H1 (cell line): ENCODE data around the gene SPSB1. TPM values are rescaled to one million over a fixed set of nuclear protein-coding genes. Genes with fewer than 3 reads are reported as not detected.

ENCODE experiments used
- CTCF ChIA-PET: fragments of 300-600 bp; sonication (Branson Sonifier 250); formaldehyde crosslinking; loops from one replicate; lab custom pipeline; 2021; ENCODE audit not compliant: partially characterized antibody; lab: Charles Lee
- POLR2A ChIA-PET: fragments of 300-600 bp; sonication (Branson Sonifier 250); formaldehyde crosslinking; loops from one replicate; lab custom pipeline; 2021; ENCODE audit warnings: inconsistent platforms; ENCODE audit not compliant: partially characterized antibody; lab: Charles Lee
- DNase-seq, 2 experiments: peaks; one replicate each; pipeline versions ENCODE4 v3.0.0 to v3.0.0-alpha.2; 2010 to 2022; ENCODE audit warnings: low spot score in 2 of 2, low read depth in 1 of 2, mixed read lengths in 1 of 2
- FAIRE-seq: peaks from 2 replicates; lab custom pipeline; 2011; peaks lifted over from hg19 to GRCh38; lab: Jason Lieb, UNC
- H2AFZ ChIP-seq: 2 replicates; pipeline ENCODE4 v1.8.1; 2012; ENCODE audit warnings: low read length, inconsistent platforms
- H2AK5ac ChIP-seq: 2 replicates; pipeline ENCODE4 v1.6.1; 2013; ENCODE audit warnings: low read depth, low read length
- H2BK120ac ChIP-seq: replicated peaks from 2 replicates; pipeline ENCODE3; 2013; ENCODE audit warnings: low read depth, low read length, inconsistent platforms
- H2BK12ac ChIP-seq: 2 replicates; pipeline ENCODE4 v1.6.1; 2013; ENCODE audit warnings: low read depth, low read length
- H2BK15ac ChIP-seq: 2 replicates; pipeline ENCODE4 v1.6.1; 2013; ENCODE audit warnings: low read length
- H2BK20ac ChIP-seq: 2 replicates; pipeline ENCODE4 v1.6.1; 2013; ENCODE audit warnings: low read length
- H2BK5ac ChIP-seq: 2 replicates; pipeline ENCODE4 v1.6.1; 2013; ENCODE audit warnings: low read depth, low read length
- H3K14ac ChIP-seq: 2 replicates; pipeline ENCODE4 v1.6.1; 2013; ENCODE audit warnings: inconsistent platforms; ENCODE audit not compliant: insufficient read length
- H3K18ac ChIP-seq: 2 replicates; pipeline ENCODE4 v1.6.1; 2013; ENCODE audit warnings: low read length; ENCODE audit errors: extremely low read depth
- H3K23ac ChIP-seq: 2 replicates; pipeline ENCODE4 v1.6.1; 2013; ENCODE audit warnings: inconsistent platforms; ENCODE audit not compliant: insufficient read length
- H3K23me2 ChIP-seq: 2 replicates; pipeline ENCODE4 v1.6.1; 2013; ENCODE audit warnings: low read depth, low read length
- H3K27ac ChIP-seq: 2 replicates; pipeline ENCODE4 v1.6.1; 2011; ENCODE audit warnings: low read depth, low read length, inconsistent platforms
- H3K27me3 ChIP-seq, 4 experiments: replicated peaks in 1 of 4; 1 replicate in 1 of 4; 2 replicates in 3 of 4; pipeline versions ENCODE4 v1.6.1 to v1.8.1; 2011 to 2013; ENCODE audit warnings: low read length in 3 of 4, mild to moderate bottlenecking in 3 of 4, inconsistent platforms in 2 of 4, mixed read lengths in 2 of 4, moderate library complexity in 1 of 4; ENCODE audit not compliant: control insufficient read depth in 3 of 4, insufficient read depth in 3 of 4; ENCODE audit errors: extremely low read depth in 1 of 4
- H3K36me3 ChIP-seq, 4 experiments: 2 replicates each; pipeline versions ENCODE4 v1.6.1 to v1.8.1; 2011 to 2013; ENCODE audit warnings: mild to moderate bottlenecking in 4 of 4, low read length in 3 of 4, moderate library complexity in 2 of 4, control low read depth in 1 of 4, inconsistent platforms in 1 of 4; ENCODE audit not compliant: insufficient read depth in 4 of 4, control insufficient read depth in 2 of 4
- H3K4ac ChIP-seq: replicated peaks from 2 replicates; pipeline ENCODE3; 2013; ENCODE audit warnings: low read length, low read depth, mixed read lengths, inconsistent platforms; ENCODE audit not compliant: insufficient read length
- H3K4me1 ChIP-seq, 4 experiments: replicated peaks in 1 of 4; 1 replicate in 1 of 4; 2 replicates in 3 of 4; pipeline versions ENCODE4 v1.6.1 to v1.8.1; 2011 to 2013; ENCODE audit warnings: low read length in 3 of 4, inconsistent platforms in 2 of 4, mixed read lengths in 1 of 4; ENCODE audit not compliant: insufficient read depth in 4 of 4, control insufficient read depth in 3 of 4
- H3K4me2 ChIP-seq, 2 experiments: 2 replicates each; pipeline versions ENCODE4 v1.6.1 to v1.8.1; 2011 to 2013; ENCODE audit warnings: low read depth in 2 of 2, low read length in 2 of 2, control low read depth in 1 of 2, inconsistent platforms in 1 of 2, mild to moderate bottlenecking in 1 of 2; ENCODE audit not compliant: insufficient read depth in 1 of 2
- H3K4me3 ChIP-seq, 4 experiments: fragments of 200-600, 300-600 bp in 1 of 4; sonication (generic), shearing (Covaris generic), sonication (Bioruptor Twin) in 1 of 4; 2 replicates each; pipeline versions ENCODE4 v1.5.1 to v1.8.1; 2011 to 2016; ENCODE audit warnings: low read length in 4 of 4, low read depth in 3 of 4, control low read depth in 2 of 4, inconsistent platforms in 2 of 4, mild to moderate bottlenecking in 2 of 4, mixed read lengths in 1 of 4, moderate library complexity in 1 of 4; ENCODE audit not compliant: insufficient read depth in 2 of 4; ENCODE audit errors: extremely low read depth in 1 of 4
- H3K56ac ChIP-seq: replicated peaks from 2 replicates; pipeline ENCODE3; 2013; ENCODE audit warnings: low read depth, mild to moderate bottlenecking, mixed read lengths, low read length, inconsistent platforms; ENCODE audit not compliant: insufficient read length
- H3K79me1 ChIP-seq: 2 replicates; pipeline ENCODE4 v1.6.1; 2013; ENCODE audit warnings: low read depth, low read length, control low read depth
- H3K79me2 ChIP-seq, 2 experiments: 2 replicates each; pipeline versions ENCODE4 v1.6.1 to v1.8.1; 2012 to 2013; ENCODE audit warnings: low read length in 2 of 2, mild to moderate bottlenecking in 2 of 2, inconsistent platforms in 1 of 2; ENCODE audit not compliant: insufficient read depth in 2 of 2, control insufficient read depth in 1 of 2
- H3K9ac ChIP-seq, 4 experiments: replicated peaks in 1 of 4; 1 replicate in 1 of 4; 2 replicates in 3 of 4; pipeline versions ENCODE4 v1.6.1 to v1.8.1; 2011 to 2013; ENCODE audit warnings: low read depth in 3 of 4, low read length in 3 of 4, control low read depth in 2 of 4, mild to moderate bottlenecking in 2 of 4, moderate library complexity in 2 of 4, inconsistent platforms in 1 of 4; ENCODE audit errors: extremely low read depth in 1 of 4
- H3K9me3 ChIP-seq, 2 experiments: 2 replicates each; pipeline versions ENCODE4 v1.6.1 to v1.8.1; 2012 to 2013; ENCODE audit warnings: mild to moderate bottlenecking in 2 of 2, moderate library complexity in 2 of 2, control low read depth in 1 of 2, inconsistent platforms in 1 of 2, low read depth in 1 of 2, low read length in 1 of 2, mixed read lengths in 1 of 2; ENCODE audit not compliant: insufficient read depth in 2 of 2
- H4K20me1 ChIP-seq, 2 experiments: replicated peaks in 1 of 2; 2 replicates each; pipeline versions ENCODE3 to v1.8.1; 2011 to 2013; ENCODE audit warnings: inconsistent platforms in 2 of 2, low read length in 2 of 2, mild to moderate bottlenecking in 1 of 2; ENCODE audit not compliant: insufficient read depth in 2 of 2, control insufficient read depth in 1 of 2
- H4K5ac ChIP-seq: 2 replicates; pipeline ENCODE4 v1.6.1; 2013; ENCODE audit warnings: low read length, low read depth, mixed read lengths, inconsistent platforms; ENCODE audit not compliant: insufficient read length
- H4K8ac ChIP-seq: 2 replicates; pipeline ENCODE4 v1.8.0; 2013; ENCODE audit warnings: mild to moderate bottlenecking, moderate library complexity, low read length, inconsistent platforms; ENCODE audit not compliant: insufficient read depth; ENCODE audit errors: extremely low read depth
- H4K91ac ChIP-seq: replicated peaks from 2 replicates; pipeline ENCODE3; 2013; ENCODE audit warnings: low read length, mixed read lengths, inconsistent platforms; ENCODE audit not compliant: insufficient read length
- EP300 ChIP-seq, 2 experiments: IDR thresholded peaks; 1 replicate in 1 of 2; 2 replicates in 1 of 2; pipeline ENCODE4 v1.6.1; 2011 to 2012; ENCODE audit warnings: low read depth in 2 of 2, low read length in 2 of 2, mild to moderate bottlenecking in 2 of 2, borderline replicate concordance in 1 of 2, inconsistent platforms in 1 of 2, moderate library complexity in 1 of 2
- SP1 ChIP-seq: IDR thresholded peaks from 2 replicates; pipeline ENCODE4 v1.6.1; 2011; ENCODE audit warnings: low read depth, low read length
- WGBS, 2 experiments: shearing (Covaris generic) in 1 of 2; methylation state at CpG; one replicate each; pipeline versions ENCODE4 v1.1.6 to v1.1.7; 2013 to 2015; ENCODE audit warnings: low lambda C conversion rate in 2 of 2, mixed read lengths in 2 of 2, inconsistent platforms in 1 of 2, low coverage in 1 of 2, missing lambda C conversion rate in 1 of 2; ENCODE audit not compliant: insufficient replicate concordance in 2 of 2, insufficient coverage in 1 of 2, insufficient read length in 1 of 2; ENCODE audit errors: extremely low coverage in 1 of 2, missing lambda C conversion rate in 1 of 2; 5-methylcytosine and 5-hydroxymethylcytosine counted together
- polyA plus RNA-seq, 7 experiments: library from polyadenylated mRNA; depleted of rRNA in 3 of 7; stranded (reverse) in 5 of 7; unstranded in 2 of 7; fragments of >200 nt in 5 of 7; fragments of 200-250 nt in 2 of 7; gene quantifications; 1 replicate in 5 of 7; 2 replicates in 1 of 7; 4 replicates in 1 of 7; pipeline versions ENCODE4 v1.2.1 to v1.2.3, GENCODE V29; 2011 to 2013; ENCODE audit warnings: missing spikeins in 2 of 7, mixed read lengths in 2 of 7
- total RNA-seq: library from RNA; stranded (reverse); fragmentation: NEBNext Ultra II Directional; extraction: Animal tissue kit (Norgen Biotek cat#: 25700); gene quantifications from 2 replicates; pipeline ENCODE4 v1.2.1, GENCODE V29; 2021

Gene SPSB1
- total and polyA plus RNA-seq, 2 of the 8 experiments (the other 6 are each of a cell fraction or from before 2014, with no cell fraction given): 5.3 to 6.4 TPM

- Histone ChIP-seq H2AFZ (no peak overlapping the region), H2BK20ac (no peak overlapping the region), H3K4me1 (peaks cover 0 to 4% (median 3%) of the 10 kb centered on the region in 4 experiments; a peak in 4 of 7 replicates), H3K27me3 (no peaks in the 10 kb centered on the region), H2BK5ac (no peak overlapping the region), H3K4me3 (no peak overlapping the region), H4K8ac (no peak overlapping the region), H3K23me2 (no peaks in the 10 kb centered on the region), H3K56ac (no peak overlapping the region), H2BK15ac (no peak overlapping the region), H3K79me2 (no peaks in the 10 kb centered on the region), H4K91ac (no peak overlapping the region), H3K9ac (no peak overlapping the region), H2AK5ac (no peak overlapping the region), H3K9me3 (no peaks in the 10 kb centered on the region), H3K14ac (no peak overlapping the region), H3K36me3 (no peaks in the 10 kb centered on the region), H4K5ac (no peak overlapping the region), H3K79me1 (no peaks in the 10 kb centered on the region), H3K27ac (no peak overlapping the region), H3K4me2 (no peak overlapping the region), H2BK12ac (no peak overlapping the region), H2BK120ac (no peak overlapping the region), H3K18ac (no peak overlapping the region), H3K23ac (no peak overlapping the region), H3K4ac (no peak overlapping the region), H4K20me1 (no peaks in the 10 kb centered on the region)
- DNase-seq (no peak), FAIRE-seq (no peak)
- CTCF ChIA-PET: interaction anchor here (0.6 to 2.0 kb wide), 8 partner anchors 11 to 340 kb away, joined by 3 to 9 read pairs (median 3); no protein-coding TSS in a partner anchor
- 89% methylated on average over 18 of the region's 18 CpGs; no CpG with 5 or more reads in 1 of the 2 experiments for WGBS, 2 experiments
- TF ChIP-seq SP1: no peak
- peak in 1 of 2 experiments; percentile 72; a peak in 1 of 3 replicates for TF ChIP-seq EP300 (IDR thresholded peaks at IDR 0.05; ENCODE audit: borderline replicate concordance in 1 of 2, low read depth in 2 of 2, low read length in 2 of 2)
- POLR2A ChIA-PET: interaction anchor here (0.6 to 1.1 kb wide), 3 partner anchors 15 to 72 kb away, joined by 3 read pairs; no protein-coding TSS in a partner anchor
Measured at GRCh38 chr1:9384751-9385245, 92.1 kb downstream of the SPSB1 start.
